HG03039 (cell line): ENCODE data around the gene CUTA.

ENCODE experiments used
- ATAC-seq: cut with Tn5 transposase; IDR thresholded peaks from one replicate; pipeline ENCODE4 v1.9.1; 2021; ENCODE audit warnings: mild to moderate bottlenecking, moderate library complexity; ENCODE audit not compliant: unreplicated experiment

The CUTA gene

GRCh38 chr6:33439956-33440648, 22.2 kb upstream of the CUTA start:
- ATAC-seq, result no peak

- no peak for ATAC-seq
These were observed 21.2 kb upstream of the CUTA start for GRCh38 chr6:33438978-33439594.

GRCh38 chr6:33437666-33438065, 19.8 kb upstream of the CUTA start:
- no peak for ATAC-seq

GRCh38 chr6:33434961-33435360, 17.1 kb upstream of the CUTA start:
- ATAC-seq, result no peak

- ATAC-seq, result no peak
These were observed 15.8 kb upstream of the CUTA start for GRCh38 chr6:33433544-33434191.

GRCh38 chr6:33433001-33433543, 15.2 kb upstream of the CUTA start:
- ATAC-seq, result no peak

GRCh38 chr6:33432546-33432945, 14.6 kb upstream of the CUTA start:
- no peak for ATAC-seq

GRCh38 chr6:33431880-33432541, 14.1 kb upstream of the CUTA start:
- ATAC-seq, result no peak

- no peak for ATAC-seq
These were observed 13.3 kb upstream of the CUTA start for GRCh38 chr6:33430991-33431879.

GRCh38 chr6:33430334-33430733, 12.4 kb upstream of the CUTA start:
- no peak for ATAC-seq

GRCh38 chr6:33429750-33430052, 11.8 kb upstream of the CUTA start:
- ATAC-seq, result no peak

- no peak for ATAC-seq
These were observed 11.3 kb upstream of the CUTA start for GRCh38 chr6:33428966-33429749.

GRCh38 chr6:33428224-33428965, 10.5 kb upstream of the CUTA start:
- ATAC-seq, result no peak

GRCh38 chr6:33427585-33428223, 9.8 kb upstream of the CUTA start:
- no peak for ATAC-seq

- no peak for ATAC-seq
These were observed 8.9 kb upstream of the CUTA start for GRCh38 chr6:33426590-33427511.

- no peak for ATAC-seq
These were observed 8.0 kb upstream of the CUTA start for GRCh38 chr6:33425668-33426577.
